ENCODE data around the gene SFXN4. TPM values are rescaled to one million over a fixed set of nuclear protein-coding genes. Genes with fewer than 3 reads are reported as not detected.

Gene SFXN4
- total RNA-seq, 2 experiments from 2014 or later: 27.8 to 46.4 TPM

DNA sequence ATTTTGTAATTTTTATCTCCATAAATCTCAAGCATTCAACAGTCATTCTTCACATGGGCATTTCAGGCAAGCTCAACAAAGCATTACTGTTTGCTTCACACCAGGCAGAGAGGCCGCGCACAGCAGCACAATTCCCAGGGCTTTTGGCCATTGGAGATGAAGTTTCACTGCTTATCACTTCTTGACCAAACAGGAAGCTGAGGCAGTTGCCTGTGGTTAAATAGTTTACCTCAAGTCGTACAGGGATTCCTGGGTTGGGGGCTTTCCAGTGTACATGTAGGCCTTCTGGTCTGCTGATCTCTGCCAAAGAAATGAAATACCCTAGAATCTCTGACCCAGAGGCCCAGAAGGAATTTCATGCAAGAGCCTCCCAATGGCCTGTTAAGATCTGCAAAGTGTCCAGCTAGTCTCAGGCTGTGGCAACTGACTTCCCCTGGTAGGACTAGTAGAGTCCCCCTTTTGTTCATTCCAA, 24.3 kb upstream of the SFXN4 start:
- Histone ChIP-seq H3K4me3 (ENCODE audit: low read depth, low read length, poor library complexity, severe bottlenecking) (no peak overlapping the region), H3K9me3 (ENCODE audit: low read length) (no peaks in the 10 kb centered on the region), H3K4me2 (ENCODE audit: low read length) (no peak overlapping the region), H4K20me1 (ENCODE audit: insufficient read depth, low read length) (no peaks in the 10 kb centered on the region), H3K36me3 (ENCODE audit: insufficient read depth, low read length) (no peaks in the 10 kb centered on the region), H3K79me2 (ENCODE audit: insufficient read depth, low read depth, low read length) (no peaks in the 10 kb centered on the region), H3K27ac (ENCODE audit: low read depth, low read length, poor library complexity, severe bottlenecking) (no peak overlapping the region), H3K9me2 (ENCODE audit: insufficient read depth, low read length) (no peaks in the 10 kb centered on the region), H3K4me1 (ENCODE audit: insufficient read depth, low read length, poor library complexity, severe bottlenecking) (no peaks in the 10 kb centered on the region), H2AFZ (ENCODE audit: low read length) (no peak overlapping the region)
- BruUV-seq (replicated peaks): no TSS peak
- ChIA-PET CTCF (ENCODE audit: unreplicated experiment) (interaction anchor here (1.5 kb wide), 1 partner anchor 10 kb away, joined by 5 read pairs; no protein-coding TSS in a partner anchor), POLR2A (interaction anchor here (0.6 to 2.0 kb wide), 10 partner anchors 9 to 383 kb away, joined by 3 to 8 read pairs (median 3); no protein-coding TSS in a partner anchor)
- no peak for DNase-seq (ENCODE audit: low spot score)
- no peak for TF ChIP-seq EZH2phosphoT487 (IDR thresholded peaks at IDR 0.05; ENCODE audit: borderline replicate concordance, low read depth, low read length)
- TF ChIP-seq CTCF (conservative IDR thresholded peaks at IDR 0.05; ENCODE audit: low read length): no peak
- intact Hi-C loops (cut with micrococcal nuclease; ENCODE audit: unreplicated experiment): no loop called here

DNA sequence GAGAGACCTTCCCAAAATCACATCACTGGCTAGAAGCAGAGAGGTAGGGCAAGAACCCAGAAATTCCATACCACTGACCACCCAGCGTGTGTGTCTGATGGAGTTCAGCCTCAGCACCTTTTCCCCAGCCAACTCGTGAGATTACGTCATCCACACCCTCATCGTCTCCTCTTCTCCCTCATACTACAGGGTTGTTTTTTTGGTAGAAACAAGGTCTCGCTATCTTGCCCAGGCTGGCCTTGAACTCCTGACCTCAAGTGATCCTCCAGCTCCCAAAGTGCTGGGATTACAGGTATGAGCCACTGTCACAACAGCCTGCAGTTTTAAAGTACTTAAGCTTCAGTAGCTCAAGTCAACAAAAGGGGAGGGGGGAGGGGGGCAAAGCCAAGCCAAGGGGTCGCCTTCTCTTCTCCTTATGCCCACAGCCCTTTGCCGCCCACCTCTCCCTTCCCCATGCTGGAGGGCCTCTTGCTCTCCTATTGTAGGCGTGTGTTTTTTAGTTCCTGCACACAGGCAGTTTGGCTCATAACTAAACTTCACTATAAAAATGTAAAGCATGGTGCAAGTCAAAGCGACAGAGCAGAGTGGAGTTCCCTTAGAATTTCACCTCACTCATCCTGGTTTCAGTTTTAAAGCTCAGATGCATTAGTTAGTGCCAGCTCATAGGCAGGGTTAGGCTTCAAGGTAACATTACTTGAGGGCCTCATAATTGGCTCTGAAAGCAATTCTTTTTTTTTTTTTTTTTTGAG, 18.3 kb upstream of the SFXN4 start:
- Histone ChIP-seq H3K36me3 (ENCODE audit: insufficient read depth, low read length) (no peaks in the 10 kb centered on the region), H3K4me1 (ENCODE audit: insufficient read depth, low read length, poor library complexity, severe bottlenecking) (peaks cover 8% of the 10 kb centered on the region), H2AFZ (ENCODE audit: low read length) (no peak overlapping the region), H4K20me1 (ENCODE audit: insufficient read depth, low read length) (no peaks in the 10 kb centered on the region), H3K4me2 (ENCODE audit: low read length) (no peak overlapping the region), H3K4me3 (ENCODE audit: low read depth, low read length, poor library complexity, severe bottlenecking) (no peak overlapping the region), H3K27ac (ENCODE audit: low read depth, low read length, poor library complexity, severe bottlenecking) (no peak overlapping the region), H3K9me3 (ENCODE audit: low read length) (no peaks in the 10 kb centered on the region), H3K9me2 (ENCODE audit: insufficient read depth, low read length) (no peaks in the 10 kb centered on the region), H3K79me2 (ENCODE audit: insufficient read depth, low read depth, low read length) (no peaks in the 10 kb centered on the region; the same call in 1 of the 2 replicates)
- POLR2A ChIA-PET: no interaction called here
- no peak for DNase-seq (ENCODE audit: low spot score)
- CTCF ChIA-PET (ENCODE audit: unreplicated experiment): interaction anchor here (0.6 kb wide), 2 partner anchors 10 to 51 kb away, joined by 3 to 7 read pairs; no protein-coding TSS in a partner anchor
- TF ChIP-seq EZH2phosphoT487 (IDR thresholded peaks at IDR 0.05; ENCODE audit: borderline replicate concordance, low read depth, low read length) (no peak), CTCF (conservative IDR thresholded peaks at IDR 0.05; ENCODE audit: low read length) (no peak)
- no TSS peak for BruUV-seq (replicated peaks)
- intact Hi-C loops (cut with micrococcal nuclease; ENCODE audit: unreplicated experiment): no loop called here

All from OCI-LY7 (cell line).